Renal cortical epithelial cell (primary cell): Measurements from ENCODE around the gene CENPA. TPM values are rescaled to one million over a fixed set of nuclear protein-coding genes. Genes with fewer than 3 reads are reported as not detected.
A peak's percentile ranks its signal among the peaks of the same experiment; 100 is the strongest.
"Not testable (repeated sequence)": the region's sequence is repeated elsewhere in the genome, so short reads cannot be mapped to it uniquely, and the experiment has no call there.

ENCODE experiments used
- DNase-seq: peaks from one replicate; pipeline ENCODE4 v3.0.0-alpha.2; 2011; ENCODE audit warnings: low read depth
- total RNA-seq: library from RNA; depleted of rRNA; stranded (reverse); fragments of >200 nt; gene quantifications from 2 replicates; pipeline ENCODE4 v1.2.3, GENCODE V29; 2014

The CENPA gene
- total RNA-seq, 1 donor from 2014 or later: 0.50 TPM

- no peak for DNase-seq
These were observed 562 bp downstream of the CENPA start for GRCh38 chr2:26786207-26787028.

- DNase-seq: peak; percentile 65
These were observed 6.9 kb downstream of the CENPA start for GRCh38 chr2:26792720-26793119.

- DNase-seq: no peak
These were observed 7.7 kb downstream of the CENPA start for GRCh38 chr2:26793518-26793917.

GRCh38 chr2:26795135-26795534 lies 9.3 kb downstream of the CENPA start:
- DNase-seq: not testable (repeated sequence)

DNA sequence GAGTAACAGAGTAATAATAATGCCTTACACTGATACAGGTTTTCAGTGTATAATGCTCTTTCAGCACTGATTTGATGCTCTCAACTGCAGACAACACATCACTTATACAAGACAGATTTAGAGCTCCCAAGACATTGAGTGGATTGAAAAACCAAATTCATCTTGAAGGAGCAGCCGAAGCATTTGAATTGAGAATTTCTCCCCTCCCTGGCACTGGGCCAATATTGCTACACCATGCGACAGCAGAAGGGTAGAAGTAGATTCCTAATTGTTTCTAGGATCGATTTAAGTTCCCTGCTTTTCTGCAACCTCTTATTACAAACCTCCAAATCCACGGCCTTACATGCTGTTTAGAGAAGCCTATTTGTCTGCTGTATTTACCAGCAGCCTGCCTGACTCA lies 15.5 kb downstream of the CENPA start:
- DNase-seq: no peak

DNA sequence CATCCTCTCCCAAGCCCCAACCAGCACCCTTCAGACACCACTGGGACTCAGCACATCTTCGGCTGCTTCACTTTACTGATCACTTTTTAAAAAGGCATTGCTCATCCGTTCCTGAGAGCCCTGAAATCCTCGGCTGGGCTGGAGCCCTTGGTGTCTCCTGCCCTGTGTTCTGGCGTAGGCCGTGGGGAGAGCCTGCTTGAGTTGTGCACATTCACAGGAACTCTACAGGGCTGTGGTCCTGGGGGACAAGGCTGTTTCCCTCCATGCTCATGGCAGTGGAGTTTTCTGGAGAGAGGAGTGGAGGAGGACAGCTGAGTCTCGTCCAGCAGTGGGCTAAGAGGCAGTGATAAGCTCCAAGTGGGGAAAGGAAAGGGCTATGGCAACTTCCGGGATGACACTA lies 15.9 kb downstream of the CENPA start:
- DNase-seq: no peak

DNA sequence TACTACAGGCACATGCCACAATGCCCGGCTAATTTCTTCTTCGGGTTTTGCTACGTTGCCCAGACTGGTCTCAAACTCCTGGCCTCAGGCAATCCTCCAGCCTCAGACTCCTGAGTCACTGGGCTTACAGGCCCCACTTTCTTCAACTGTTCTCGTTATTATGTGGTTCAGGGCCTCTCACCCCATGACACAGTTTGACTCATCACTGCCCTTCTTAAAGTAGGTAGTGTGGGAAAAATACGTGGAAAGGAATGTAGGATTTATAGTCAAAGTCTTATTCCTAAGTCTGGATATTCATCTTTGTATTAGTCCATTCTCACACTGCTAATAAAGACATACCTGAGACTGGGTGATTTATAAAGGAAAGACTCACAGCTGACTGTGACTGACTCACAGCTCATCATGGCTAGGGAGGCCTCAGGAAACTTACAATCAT lies 19.4 kb downstream of the CENPA start:
- DNase-seq: peak; percentile 92

GRCh38 chr2:26807788-26808460 lies 22.1 kb downstream of the CENPA start:
- DNase-seq: no peak

DNA sequence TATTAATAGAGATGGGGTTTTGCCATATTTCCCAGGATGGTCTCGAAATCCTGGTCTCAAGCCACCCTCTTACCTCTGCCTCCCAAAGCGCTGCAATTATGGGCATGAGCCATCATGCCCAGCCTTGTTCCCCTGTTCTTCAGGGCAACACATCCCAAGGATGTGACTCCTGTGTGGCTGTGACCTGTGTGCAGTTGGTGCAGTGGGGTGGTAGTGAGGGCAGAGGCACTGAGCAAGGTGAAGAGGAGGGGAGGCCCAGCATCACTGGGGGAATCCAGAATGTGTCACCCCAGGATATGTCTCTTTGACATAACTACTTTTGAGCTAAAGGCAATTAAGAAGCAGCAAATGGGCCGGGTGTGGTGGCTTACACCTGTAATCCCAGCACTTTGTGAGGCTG lies 23.4 kb downstream of the CENPA start:
- no peak for DNase-seq

- no peak for DNase-seq
These were observed 24.2 kb downstream of the CENPA start for GRCh38 chr2:26809876-26810577.

- DNase-seq: no peak
These were observed 25.4 kb downstream of the CENPA start for GRCh38 chr2:26811261-26811660.

- DNase-seq: no peak
These were observed 26.2 kb downstream of the CENPA start for GRCh38 chr2:26811791-26812694.

DNA sequence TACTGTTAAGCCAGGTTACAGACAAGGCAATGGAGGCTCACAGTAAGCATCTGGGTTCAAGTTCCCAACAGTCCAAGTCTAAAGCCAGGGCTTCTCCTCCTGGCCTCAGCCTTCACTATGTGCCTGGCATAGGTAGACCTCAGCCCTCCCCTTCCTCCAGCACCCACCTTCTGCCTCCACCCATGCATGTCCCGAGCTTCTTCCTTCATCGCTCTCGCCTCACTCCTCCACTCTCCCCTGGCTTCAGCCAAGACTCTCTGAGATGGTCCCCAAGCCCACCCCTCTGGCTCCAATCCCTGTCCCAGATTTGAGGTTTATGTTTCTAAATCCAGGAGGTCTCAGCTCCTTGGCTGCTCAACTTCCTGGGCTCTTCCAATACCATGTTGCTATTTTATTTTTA lies 26.9 kb downstream of the CENPA start:
- no peak for DNase-seq

DNA sequence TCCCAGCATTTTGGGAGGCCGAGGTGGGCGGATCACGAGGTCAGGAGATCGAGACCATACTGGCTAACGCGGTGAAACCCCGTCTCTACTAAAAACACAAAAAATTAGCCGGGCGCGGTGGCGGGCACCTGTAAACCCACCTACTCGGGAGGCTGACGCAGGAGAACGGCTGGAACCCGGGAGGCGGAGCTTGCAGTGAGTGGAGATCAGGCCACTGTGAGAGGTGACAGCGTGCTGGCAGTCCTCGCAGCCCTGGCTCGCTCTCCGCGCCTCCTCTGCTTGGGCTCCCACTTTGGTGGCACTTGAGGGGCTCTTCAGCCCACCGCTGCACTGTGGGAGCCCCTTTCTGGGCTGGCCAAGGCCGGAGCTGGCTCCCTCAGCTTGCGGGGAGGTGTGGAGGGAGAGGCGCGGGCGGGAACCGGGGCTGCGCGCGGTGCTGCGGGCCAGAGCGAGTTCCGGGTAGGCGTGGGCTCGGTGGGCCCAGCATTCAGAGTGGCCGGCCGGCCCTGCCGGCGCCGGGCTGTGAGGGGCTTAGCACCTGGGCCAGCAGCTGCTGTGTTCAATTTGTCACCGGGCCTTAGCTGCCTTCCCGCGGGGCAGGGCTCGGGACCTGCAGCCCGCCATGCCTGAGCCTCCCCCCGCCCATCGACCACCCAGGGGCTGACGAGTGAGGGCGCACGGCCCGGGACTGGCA lies 28.4 kb downstream of the CENPA start:
- not testable (repeated sequence) for DNase-seq

DNA sequence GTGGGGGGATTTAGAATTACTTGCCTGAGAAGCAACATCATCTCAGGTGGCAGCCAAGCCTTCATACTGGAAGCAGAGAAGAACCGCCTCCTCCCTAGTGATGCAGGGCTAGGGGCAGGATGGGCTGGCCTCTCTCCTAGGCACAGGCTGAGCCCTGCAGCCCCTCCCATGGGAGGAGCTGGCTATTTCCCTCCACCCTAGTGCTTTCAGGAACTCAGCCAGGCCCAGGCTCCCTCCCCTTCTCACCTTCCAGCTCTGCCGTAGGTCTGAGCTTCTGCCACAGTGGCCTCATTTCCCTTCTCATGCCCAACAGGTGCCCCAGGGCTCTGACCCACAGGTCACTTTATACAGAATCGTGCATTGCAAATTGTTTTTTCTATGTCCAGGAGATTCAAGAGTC lies 31.0 kb downstream of the CENPA start:
- no peak for DNase-seq

- DNase-seq: no peak
These were observed 32.4 kb downstream of the CENPA start for GRCh38 chr2:26818255-26818654.

GRCh38 chr2:26818972-26819371 lies 33.1 kb downstream of the CENPA start:
- DNase-seq: no peak

GRCh38 chr2:26820932-26821331 lies 35.1 kb downstream of the CENPA start:
- DNase-seq: no peak

DNA sequence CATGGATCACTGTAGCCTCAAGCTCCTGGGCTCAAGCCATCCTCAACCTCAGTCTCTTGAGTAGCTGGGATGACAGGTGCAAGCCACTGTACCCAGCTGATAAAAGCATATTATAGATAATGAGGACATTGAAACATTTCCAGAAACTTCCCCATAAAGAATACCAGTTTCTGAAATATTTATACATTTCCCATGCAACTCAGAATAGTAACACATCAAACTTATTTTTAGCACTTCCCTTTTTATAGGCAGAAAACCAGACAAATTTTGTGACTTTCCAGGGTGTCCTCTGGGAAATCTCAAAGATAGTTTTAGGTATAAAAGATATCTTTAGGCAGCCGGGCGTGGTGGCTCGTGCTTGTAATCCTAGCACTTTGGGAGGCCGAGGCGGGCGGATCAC lies 37.0 kb downstream of the CENPA start:
- DNase-seq: no peak

GRCh38 chr2:26838121-26838906 lies 52.5 kb downstream of the CENPA start:
- peak; percentile 54 for DNase-seq
